Hepatic stellate cell (primary cell): Measurements from ENCODE around the gene DESI2.

Source experiments
- DNase-seq: peaks from one replicate; pipeline ENCODE4 v3.0.0; 2011; ENCODE audit warnings: low spot score

Gene DESI2

DNA sequence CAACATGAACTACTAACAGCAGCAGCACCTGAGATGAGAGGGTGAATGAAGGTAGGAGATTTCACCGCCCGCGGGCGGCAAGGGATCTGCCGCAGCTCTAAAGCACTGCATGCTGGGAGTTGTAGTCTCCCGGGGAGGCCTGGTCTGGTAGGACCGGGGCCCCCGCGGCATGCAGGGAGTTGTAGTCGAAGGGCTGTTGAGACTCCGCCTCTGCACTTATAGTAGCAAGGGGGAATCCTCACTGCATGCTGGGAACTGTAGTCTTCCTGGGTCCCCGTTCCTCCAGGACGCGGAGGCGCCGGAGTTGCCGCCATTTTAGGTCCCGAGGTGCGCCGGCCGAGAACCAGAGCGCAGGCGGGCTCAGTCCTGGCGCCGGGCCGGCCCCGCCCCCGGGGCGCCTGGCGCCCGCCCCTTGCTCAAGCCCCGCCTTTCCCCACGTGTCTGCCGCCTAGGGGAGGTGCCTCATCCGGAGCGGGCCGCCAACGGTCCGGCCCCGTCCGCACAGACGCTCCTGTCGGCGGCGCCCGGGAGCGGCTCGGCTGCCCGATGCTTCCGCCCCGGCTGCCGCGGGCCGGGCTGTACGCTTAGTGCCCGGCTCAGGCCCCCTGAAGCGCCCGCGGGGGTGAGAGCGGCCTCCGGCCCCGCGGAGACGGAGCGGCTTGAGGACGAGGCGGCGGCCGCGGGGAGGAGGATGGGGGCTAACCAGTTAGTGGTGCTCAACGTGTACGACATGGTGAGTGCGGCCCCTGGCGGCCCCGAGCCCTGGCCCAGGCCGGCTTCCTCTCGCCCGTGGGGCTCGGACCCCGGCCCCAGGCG, at the start of gene DESI2:
Gene DESI2, plus strand, starts transcription at position 504 of the 816 bp plus-strand sequence. Its CDS starts 188 bp downstream, at position 692.
- DNase-seq = peak; percentile 98

DNA sequence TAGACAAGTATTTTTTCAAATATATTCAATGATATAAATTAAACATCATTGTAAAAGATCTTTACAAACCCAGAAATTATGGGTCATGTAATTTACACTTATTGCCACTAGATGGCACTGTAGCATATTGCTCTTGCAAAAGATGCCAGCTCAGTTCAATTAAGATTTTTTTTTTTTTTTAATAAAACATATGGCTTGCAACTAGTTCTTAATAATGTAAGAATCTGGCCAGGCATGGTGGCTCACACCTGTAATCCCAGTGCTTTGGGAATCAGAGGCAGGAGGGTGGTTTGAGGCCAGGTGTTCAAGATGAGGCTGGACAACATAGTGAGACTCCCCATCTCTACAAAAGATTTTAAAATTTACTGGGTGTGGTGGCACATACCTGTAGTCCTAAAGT, 49.4 kb upstream of the DESI2 start:
- DNase-seq = peak; percentile 16

DNA sequence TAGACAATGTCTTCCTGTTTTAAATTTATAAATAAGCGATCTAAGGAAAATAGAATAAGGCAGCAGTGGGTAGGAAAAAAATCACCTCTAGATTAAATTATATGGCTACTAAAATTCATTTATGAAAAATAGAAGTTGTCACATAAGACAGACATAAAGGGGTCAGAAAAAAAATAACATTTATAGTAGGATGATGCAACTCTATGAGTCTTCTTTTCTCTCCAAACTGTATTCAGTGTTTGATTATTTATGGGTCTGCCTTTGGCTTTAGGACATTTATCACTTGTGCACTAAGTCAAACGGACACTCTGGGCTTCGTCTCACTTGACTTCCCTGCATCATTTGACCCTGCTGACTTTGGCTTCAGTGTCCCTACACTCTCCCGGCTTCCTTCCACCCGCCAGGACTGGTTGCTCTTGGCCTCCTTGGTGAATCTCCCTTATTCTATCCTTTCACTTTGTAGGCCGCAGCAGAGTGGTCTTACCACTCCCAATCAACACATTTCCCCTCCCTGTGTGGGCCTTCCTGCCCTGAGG, 47.0 kb upstream of the DESI2 start:
- DNase-seq = no peak

DNA sequence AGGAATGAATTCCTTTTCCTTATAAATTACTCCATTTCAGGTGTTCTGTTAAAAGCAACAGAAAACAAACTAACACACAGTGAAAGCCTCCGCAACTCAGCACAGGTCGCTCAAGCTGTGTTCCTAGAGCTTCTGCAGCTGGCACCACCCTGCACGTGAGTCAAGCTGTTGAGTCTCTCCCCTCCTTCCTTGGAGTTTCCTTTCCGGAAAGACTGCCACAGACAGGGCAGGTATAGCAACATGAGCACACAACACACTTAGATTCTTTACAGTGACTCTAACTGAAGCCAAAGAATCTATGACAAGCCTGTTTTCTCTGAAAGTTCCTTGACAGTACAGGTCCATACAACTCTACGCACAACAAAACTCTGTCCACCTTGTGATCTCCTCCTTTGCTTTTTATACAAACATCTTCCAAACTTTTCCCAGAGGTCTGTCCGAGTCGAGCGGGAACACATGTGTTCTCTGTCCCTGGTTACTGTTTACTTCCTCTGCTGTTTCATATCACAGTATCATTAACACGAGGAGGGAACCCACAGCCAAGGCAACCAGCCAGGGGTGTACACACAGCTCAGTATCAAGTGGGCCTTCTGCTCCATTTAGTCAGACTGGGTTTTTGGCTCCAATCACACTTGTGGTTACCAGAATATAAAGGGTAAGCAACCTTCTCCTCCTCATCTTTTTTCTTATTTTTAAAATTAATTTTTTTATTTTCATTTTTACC, 38.7 kb upstream of the DESI2 start:
- no peak for DNase-seq

DNA sequence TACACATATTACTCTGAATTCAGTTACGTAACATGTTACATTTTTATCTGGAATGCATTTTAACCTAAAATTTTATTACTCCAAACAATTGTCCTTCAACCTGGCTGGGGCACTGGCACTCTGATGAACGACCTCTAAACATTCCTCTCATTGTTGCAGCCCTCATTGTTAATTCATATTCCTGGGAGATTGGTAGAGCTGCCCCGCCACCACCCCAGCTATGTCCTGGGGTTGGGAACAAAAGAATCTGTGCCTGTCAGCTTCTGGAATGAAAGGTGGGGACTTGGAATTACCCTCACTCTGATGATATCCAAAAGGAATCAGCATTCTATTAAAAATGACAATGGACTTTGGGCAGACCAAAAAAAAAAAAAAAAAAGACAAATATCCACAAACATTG, 38.0 kb upstream of the DESI2 start:
- DNase-seq = no peak

DNA sequence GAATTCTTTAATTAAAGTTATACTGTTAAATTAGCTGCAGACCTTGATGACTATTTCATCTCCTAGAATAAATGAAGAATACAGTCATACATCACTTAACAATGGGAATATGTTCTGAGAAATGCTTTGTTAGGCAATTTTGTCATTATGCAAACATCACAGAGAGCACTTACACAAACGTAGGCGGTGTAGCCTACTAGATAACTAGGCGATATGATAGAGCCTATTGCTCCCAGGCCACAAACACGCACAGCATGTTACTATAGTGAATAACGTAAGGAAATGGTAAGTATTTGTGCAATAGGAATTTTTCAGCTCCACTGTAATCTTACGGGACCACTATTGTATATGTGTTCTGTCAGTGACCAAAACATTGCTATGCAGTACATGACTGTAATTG, 37.6 kb upstream of the DESI2 start:
- DNase-seq = no peak

DNA sequence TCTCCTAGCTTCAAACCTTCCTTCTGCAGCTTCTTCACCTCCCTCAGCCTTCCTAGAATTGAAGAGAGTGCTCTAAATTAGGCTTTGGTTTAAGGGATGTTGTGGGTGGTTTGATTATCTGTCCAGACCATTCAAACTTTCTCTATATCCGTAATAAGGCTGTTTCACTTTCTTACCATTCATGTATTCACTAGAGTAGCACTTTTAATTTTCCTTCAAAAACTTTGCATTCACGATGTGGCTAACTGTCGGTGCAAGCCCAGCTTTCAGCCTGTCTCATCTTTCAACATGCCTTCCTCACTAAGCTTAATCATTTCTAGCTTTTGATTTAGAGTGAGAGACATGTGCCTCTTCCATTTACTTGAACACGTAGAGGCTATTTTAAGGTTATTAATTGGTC, 26.2 kb upstream of the DESI2 start:
- no peak for DNase-seq

DNA sequence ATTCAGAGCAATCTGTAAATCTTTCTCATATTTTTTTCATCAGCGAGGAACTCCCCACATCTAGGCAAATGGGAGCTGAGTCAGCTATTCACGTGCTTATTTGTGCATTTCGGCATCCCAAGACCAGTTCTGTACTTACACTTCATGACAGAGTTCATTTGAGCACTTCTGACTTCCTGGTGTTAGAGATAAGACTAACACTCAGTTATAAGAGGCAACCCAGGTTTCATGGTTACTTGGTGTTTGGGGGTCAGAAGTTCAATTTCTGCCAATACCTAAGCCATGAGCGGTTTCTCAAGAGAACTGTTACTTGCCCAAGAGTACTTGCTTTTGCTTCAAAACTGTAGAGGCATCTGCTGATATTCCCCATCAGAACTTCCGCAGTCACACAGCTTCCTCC, 24.1 kb upstream of the DESI2 start:
- DNase-seq = no peak

DNA sequence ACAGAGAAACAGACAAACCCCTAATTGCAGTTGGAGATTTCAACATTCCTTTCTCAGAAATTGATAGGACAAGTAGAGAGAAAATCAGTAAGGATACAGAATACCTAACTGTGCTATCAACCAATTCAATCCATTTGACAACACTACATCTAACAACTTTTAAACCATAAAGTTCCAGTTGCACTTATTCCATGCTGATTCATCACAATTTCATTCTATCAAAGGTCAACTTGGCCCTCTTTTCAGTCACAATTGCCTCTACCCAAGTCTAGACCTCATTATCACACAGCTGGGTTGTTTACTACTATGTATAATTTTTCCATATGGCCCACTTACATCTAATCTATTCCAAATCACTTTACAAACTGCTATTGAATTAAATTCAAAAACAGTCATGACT, 19.8 kb upstream of the DESI2 start:
- no peak for DNase-seq

DNA sequence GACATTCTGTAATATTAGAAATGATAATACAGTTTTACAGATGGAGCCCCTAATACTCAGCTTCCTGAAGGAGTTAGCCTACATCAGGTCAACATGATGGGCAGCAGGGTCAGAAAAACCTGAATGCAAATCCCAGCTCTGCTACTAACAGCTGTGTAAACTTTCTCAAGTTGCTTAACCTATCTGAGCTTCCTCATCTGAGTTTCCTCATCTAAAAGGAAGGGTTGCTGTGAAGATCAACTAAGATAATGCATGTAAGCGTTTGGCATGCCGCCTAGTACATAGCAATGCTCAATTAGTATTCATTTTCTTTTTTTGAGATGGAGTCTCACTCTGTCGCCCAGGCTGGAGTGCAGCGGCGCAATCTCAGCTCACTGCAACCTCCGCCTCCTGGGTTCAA, 18.4 kb upstream of the DESI2 start:
- no peak for DNase-seq

DNA sequence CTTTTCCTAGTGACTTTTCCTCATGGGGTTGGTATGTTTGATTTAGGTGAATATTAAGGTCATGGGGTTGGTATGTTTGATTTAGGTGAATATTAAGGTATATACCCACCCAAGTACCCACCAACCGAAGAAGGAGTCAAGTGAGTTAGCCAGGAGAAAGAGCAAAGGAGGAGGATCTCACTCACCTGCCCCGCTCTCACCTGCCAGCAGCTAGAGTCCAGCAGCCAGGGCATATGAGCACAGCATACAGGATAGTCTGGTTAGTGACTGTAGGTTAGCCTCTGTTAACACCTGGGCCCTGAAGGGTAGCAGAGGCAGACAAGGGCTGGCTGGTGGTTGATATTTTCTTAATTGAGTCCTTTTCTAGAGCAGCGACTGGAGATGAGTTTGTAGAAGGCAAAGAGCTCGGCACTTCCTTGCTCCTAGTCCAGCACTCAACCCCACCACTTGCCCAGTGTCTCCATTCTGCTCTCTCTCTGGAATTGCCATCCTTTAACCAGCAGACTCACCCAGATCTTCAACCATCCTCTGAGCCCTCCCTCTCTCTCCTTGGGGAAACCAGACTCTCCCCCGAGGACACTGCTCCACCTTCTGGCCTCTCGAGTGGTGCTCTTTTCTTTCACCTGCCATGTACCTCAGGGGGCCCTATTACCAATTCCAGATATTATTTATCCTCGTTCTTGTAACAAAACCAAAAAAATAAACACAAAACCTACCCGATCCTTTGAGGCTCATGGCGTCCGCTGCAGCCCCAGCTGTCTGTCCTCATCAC, 16.3 kb upstream of the DESI2 start:
- DNase-seq = no peak

DNA sequence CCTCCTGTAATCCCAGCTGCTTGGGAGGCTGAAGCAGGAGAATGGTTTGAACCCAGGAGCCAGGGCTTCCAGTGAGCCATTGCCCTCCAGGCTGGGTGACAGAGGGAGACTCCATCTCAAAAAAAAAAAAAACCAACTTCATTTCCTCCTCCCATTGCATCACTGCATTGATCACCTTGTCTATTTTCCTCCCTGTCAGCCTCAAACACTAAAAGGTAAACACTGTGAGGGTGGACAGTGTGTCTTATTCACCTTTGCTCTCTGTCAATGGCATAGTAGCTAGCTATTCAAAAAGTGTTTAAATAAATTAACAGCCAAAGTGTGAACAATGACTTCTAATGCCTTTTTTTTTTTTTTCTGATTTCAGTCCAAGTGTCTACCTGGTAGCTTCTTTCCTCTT, 13.4 kb upstream of the DESI2 start:
- no peak for DNase-seq

DNA sequence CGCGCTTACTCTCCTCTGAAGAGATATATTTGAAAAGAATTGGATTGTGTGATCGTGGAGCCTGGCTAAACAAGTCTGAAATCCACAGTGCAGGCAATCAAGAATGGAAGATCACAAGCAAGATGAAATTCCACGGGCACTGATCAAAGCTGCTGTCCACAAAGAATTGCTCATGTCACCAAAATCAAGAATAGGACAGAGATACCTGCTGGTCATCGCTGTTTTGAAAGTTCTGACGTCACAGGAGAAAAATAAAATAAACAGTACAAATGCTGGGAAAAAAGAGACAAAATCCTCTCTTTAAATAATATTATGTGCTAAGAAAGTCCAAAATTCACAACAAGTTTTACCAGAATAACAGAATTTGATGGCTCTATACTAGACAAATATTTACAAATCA, 12.0 kb upstream of the DESI2 start:
- DNase-seq = no peak

DNA sequence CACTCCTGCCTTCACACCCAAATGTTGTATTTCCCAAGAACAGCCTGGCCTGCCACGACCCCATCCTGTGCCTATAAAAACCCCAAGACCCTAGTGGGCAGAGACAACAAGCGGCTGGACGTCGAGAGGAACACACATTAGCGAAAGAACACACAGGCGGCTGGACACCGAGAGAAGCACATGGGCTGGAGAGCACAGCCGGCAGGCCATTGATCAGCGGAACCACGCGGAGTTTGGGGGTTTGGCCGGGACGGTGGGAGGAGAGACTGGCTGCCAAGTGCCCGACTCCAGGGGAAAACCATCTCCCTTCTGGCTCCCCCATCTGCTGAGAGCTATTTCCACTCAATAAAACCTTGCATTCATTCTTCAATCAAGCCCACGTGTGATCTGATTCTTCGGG, 10.4 kb upstream of the DESI2 start:
- DNase-seq = no peak

DNA sequence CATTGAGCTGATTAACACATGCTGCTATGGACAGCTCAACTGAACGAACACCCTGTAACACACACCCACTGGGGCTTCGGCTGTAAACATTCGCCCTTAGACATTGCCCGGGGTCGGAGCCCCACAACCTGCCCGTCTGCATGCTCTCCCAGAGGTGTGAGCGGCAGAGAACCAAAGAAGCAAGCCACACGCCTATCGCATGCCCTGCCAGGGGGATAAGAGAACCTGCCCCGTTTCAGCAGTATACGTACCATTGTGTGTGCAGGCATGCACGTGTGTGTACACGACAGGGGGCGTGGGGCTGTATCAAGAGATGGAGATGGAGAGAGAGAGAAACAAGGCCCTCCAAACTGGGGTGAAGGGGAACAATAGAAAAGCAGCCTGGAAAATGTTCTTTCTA, 9.9 kb upstream of the DESI2 start:
- DNase-seq = no peak

DNA sequence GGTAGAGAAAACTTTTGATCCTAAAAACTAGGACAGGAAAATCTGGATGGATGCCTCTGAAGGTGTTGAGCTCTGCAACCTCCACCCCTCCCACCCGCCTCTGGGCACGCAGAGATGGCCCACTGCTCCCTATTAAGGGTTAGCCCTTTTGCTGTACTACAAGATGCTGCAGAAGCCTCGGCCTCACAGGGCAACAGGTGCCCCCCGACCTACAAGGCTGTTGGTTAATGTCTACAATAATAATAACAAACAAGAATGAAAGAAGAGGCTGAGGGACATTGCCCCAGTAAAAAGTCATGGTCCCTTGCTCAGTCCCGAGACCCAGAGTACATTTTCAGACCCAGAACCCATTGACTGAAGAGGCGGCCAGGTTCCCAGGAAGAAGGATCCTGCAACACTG, 7.5 kb upstream of the DESI2 start:
- no peak for DNase-seq

DNA sequence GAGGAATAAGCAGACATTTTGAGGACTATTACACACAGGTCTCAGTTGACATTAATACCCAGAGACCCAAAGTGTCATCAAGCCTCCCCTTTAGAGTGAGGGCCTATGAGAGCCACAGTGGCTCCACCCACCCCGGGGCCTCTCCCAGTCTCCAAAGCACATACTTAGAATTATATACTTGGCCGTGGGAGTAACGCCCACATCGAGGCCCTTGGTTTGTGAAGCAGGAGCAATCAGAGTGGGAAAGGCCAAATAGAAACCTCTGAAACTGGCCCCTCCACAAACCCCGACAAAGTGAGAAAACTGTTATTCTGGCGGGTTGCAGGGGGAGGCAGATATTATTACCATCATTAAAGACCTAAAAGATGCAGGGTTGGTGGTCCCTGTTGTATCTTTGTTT, 7.0 kb upstream of the DESI2 start:
- no peak for DNase-seq

DNA sequence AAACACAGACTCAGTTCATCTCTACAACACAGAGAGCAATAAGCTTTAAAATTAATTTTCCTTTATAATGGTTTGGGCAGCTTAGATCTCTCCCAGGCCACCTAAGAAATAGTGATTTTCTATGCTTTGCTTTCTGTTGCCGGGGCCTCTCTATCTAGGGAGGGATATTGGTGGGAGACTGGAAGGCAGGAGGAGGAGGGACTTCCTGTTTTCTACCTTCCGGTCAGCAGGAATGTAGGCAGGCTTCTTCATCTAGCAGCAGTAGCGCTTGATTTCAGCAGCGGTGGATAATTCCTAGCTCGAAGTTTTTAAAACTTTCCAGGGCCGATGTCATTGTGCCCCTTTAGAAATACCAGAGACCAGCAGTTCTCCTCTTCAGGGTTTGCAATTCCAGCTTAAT, 5.1 kb upstream of the DESI2 start:
- no peak for DNase-seq

DNA sequence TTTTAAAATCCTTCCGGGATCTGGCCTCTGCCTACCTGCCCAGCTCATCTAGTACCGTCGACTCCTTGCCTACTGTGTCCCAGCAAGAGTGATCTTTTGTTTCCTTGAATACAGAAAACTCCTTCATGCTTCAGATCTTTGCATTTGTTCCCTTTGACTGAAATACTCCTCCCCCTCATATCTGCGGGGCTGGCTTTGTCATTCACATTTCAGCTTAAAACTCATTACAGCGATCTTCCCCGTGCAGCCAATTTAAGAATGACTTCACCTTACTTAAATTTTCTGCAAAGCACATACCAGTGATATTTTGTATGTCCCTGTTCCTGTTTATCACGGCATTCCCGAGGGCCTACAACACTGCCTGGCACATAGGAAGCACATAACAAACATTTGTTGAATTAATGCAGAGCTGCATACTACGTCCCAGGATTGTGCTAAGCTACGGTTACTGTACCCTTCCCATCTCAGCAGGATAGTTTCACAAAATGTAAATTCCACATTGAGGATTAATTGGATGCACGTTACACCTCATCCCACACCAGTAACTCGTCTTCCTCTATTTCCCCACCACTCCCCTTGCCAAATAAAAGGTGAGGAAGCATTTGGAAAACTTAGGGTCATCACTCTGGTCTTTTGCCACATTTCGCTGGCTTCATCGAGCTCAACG, 837 bp upstream of the DESI2 start:
- no peak for DNase-seq

DNA sequence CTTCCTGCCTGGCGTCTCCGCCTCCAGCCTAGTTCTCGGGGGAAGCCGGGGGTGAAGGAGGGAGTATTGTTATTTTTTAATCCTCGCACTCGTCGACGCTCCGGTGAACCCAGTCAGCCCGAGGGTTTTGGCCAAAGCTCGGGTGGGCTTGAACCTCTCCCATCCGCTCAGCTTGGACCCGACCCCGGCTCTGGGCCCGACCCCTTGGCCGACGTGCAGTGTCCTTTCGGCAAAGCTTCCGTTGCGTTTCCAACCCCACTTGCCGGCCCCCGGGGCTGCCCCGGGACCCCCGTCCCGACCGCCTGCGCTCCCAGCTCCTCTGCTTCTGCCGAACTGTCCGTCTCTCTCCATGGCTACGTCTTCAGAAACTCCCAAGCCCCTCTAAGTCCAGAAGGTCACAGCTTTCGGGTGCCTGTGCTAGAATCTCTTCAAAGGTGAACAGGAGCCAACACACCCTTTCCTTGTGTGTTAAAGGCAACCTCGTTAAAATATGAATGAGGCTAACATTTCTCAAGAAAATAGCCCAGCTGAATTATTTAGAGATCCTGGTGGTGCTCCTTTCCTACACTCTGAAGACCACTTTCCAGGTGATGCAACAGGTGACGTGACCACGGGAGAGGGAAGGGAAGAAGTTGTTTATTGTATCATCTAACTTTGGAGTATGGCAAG, 647 bp downstream of the DESI2 start:
- DNase-seq = no peak
